Transverse colon (tissue), 4 donors: ENCODE data around the gene MSMB. TPM values are rescaled to one million over a fixed set of nuclear protein-coding genes. Genes with fewer than 3 reads are reported as not detected.
A peak's percentile ranks its signal among the peaks of the same experiment; 100 is the strongest.

Source experiments
- DNase-seq: peaks from one replicate; pipeline ENCODE4 v3.0.0-alpha.2; 2019
- H3K27ac ChIP-seq, 4 donors: fragments of 200-600 bp; sonication (generic); 2 replicates each; pipeline ENCODE4 v1.5.1; 2016 to 2018; ENCODE audit warnings: inconsistent platforms in 4 of 4
- H3K27me3 ChIP-seq: fragments of 200-600 bp; sonication (generic); 2 replicates; pipeline ENCODE4 v1.5.1; 2017; ENCODE audit warnings: inconsistent platforms
- H3K36me3 ChIP-seq, 4 donors: fragments of 200-600 bp; sonication (generic); 2 replicates each; pipeline ENCODE4 v1.5.1; 2017 to 2019; ENCODE audit warnings: inconsistent platforms in 4 of 4
- H3K4me1 ChIP-seq, 4 donors: fragments of 200-600 bp; sonication (generic); 2 replicates each; pipeline ENCODE4 v1.5.1; 2017 to 2020; ENCODE audit warnings: inconsistent platforms in 4 of 4
- H3K4me3 ChIP-seq, 4 donors: fragments of 200-600 bp; sonication (generic); 1 replicate in 1 of 4; 2 replicates in 3 of 4; pipeline versions ENCODE4 v1.5.1 to v1.6.1; 2017 to 2019; ENCODE audit warnings: inconsistent platforms in 4 of 4
- H3K9me3 ChIP-seq, 2 donors: fragments of 200-600 bp; sonication (generic); 2 replicates each; pipeline ENCODE4 v1.5.1; 2017 to 2019; ENCODE audit warnings: inconsistent platforms in 2 of 2
- EP300 ChIP-seq: sonication (generic); formaldehyde crosslinking; IDR thresholded peaks from one replicate; pipeline ENCODE4 v1.6.1; 2017; ENCODE audit warnings: antibody characterized with exemption, low read depth
- POLR2A ChIP-seq: fragments of 450-650 bp; IDR thresholded peaks from one replicate; pipeline ENCODE4 v1.6.1; 2016; ENCODE audit warnings: antibody characterized with exemption, mild to moderate bottlenecking, moderate library complexity
- POLR2AphosphoS5 ChIP-seq, 3 donors: sonication (generic); formaldehyde crosslinking; IDR thresholded peaks; one replicate each; pipeline ENCODE4 v1.6.1; 2016; ENCODE audit warnings: antibody characterized with exemption in 3 of 3
- WGBS, 2 donors: methylation state at CpG; one replicate each; pipeline ENCODE4 v1.1.5; 2018; ENCODE audit warnings: low coverage in 1 of 2; 5-methylcytosine and 5-hydroxymethylcytosine counted together
- in situ Hi-C, 4 donors: fragments of 200-750 bp; cut with MboI; loops; one replicate each; pipeline versions ENCODE4 v1.15.0 to v1.15.1; 2017; ENCODE audit warnings: low sequenced_read_pairs in 3 of 4, low pct_ligation_motif_present in 1 of 4, low pct_unique_long_range_greater_than_20kb in 1 of 4
- intact Hi-C: fragments of 100-400 bp; cut with DNase I; formaldehyde crosslinking; loops from one replicate; pipeline ENCODE4 v1.15.1; 2023; ENCODE audit warnings: low total_unique reads
- total RNA-seq, 4 donors: library from RNA; depleted of rRNA; stranded (reverse); fragments of >200 nt; gene quantifications; one replicate each; pipeline ENCODE4 v1.1.0, GENCODE V29; 2016
- TF ChIP-seq, protein P1 (sequence below), 5 experiments: fragments of 200-600 bp in 3 of 5; fragments of 450-650 bp in 2 of 5; sonication (generic) in 3 of 5; IDR thresholded peaks; 1 replicate in 2 of 5; 2 replicates in 3 of 5; pipeline ENCODE4 v1.5.1; 2016 to 2017; ENCODE audit warnings: antibody characterized with exemption in 5 of 5, inconsistent platforms in 3 of 5, mild to moderate bottlenecking in 2 of 5, moderate library complexity in 1 of 5

Gene MSMB
- total RNA-seq, 4 donors from 2014 or later = not detected

DNA sequence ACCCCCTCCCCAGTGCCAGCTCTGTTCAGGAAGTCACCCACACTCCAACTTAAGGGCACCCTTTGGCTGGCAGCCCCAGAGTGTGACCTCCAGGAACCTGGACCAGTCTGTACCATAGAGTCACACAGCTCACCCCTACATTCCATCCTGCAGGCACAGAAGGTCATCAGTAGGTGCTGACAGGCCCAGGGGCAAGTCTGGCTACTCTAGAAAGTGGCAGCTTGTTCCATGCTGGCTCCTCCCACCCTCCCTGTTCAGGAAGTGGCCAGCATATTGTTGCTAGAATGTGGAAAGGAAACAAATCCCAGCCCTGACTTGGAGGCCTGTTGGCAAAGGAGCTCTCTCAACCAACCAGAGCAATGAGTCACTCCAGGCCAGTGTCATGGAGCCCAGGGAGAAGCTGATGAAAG lies 12.5 kb downstream of the MSMB start:
- TF ChIP-seq, protein P1, sequence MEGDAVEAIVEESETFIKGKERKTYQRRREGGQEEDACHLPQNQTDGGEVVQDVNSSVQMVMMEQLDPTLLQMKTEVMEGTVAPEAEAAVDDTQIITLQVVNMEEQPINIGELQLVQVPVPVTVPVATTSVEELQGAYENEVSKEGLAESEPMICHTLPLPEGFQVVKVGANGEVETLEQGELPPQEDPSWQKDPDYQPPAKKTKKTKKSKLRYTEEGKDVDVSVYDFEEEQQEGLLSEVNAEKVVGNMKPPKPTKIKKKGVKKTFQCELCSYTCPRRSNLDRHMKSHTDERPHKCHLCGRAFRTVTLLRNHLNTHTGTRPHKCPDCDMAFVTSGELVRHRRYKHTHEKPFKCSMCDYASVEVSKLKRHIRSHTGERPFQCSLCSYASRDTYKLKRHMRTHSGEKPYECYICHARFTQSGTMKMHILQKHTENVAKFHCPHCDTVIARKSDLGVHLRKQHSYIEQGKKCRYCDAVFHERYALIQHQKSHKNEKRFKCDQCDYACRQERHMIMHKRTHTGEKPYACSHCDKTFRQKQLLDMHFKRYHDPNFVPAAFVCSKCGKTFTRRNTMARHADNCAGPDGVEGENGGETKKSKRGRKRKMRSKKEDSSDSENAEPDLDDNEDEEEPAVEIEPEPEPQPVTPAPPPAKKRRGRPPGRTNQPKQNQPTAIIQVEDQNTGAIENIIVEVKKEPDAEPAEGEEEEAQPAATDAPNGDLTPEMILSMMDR (IDR thresholded peaks at IDR 0.05) = no peak
- TF ChIP-seq POLR2A (no peak), POLR2AphosphoS5 (IDR thresholded peaks at IDR 0.05) (no peak), EP300 (no peak)
- Histone ChIP-seq H3K27me3 (no peaks in the 10 kb centered on the region), H3K9me3 (no peaks in the 10 kb centered on the region), H3K4me1 (peaks cover 0 to 17% (median 12%) of the 10 kb centered on the region in 4 donors), H3K4me3 (no peak overlapping the region), H3K36me3 (no peaks in the 10 kb centered on the region), H3K27ac (no peak overlapping the region)
- in situ Hi-C loops = no loop called here
- DNase-seq = no peak
- intact Hi-C loops = no loop called here

DNA sequence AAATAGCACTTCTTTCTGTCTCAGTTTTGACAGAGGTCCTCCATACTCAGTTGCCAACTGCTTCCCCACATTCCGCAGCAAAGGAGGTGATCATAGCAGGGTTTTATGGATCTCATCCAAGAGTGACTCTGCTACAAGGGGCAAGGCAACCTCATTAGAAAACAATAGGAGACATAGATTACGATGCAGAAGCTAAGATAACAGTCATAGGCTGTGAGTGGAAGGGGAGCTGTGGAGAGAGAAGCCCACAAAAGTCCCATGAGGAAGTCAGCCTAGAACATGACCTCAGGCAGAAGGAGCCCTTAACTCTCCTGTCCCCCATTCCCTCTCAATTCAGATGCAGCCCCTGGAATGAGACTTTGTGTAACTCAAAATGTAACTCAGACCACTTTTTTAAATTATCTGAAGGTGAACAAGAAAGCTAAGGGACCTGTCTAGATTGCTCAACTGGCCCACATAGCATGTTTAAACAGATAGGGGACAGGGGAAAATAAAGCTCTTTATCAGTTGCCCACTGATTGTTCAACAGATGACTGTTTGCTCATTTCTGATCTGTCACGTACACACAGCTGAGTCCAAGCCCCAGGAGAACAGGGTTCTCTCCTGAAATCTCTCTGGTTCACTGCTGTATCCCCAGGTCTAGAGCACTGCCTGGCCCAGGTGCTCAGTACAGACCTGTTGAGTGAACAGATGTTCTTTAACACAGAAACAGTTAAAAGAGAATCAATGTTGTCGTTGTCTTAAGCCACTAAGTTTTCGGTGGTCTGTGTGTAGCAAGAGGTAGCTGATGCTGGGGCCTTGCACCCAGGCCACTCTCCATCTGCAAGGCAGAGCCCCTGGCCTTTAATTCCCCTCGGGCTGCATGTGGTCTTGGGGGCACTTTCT lies 14.2 kb downstream of the MSMB start:
- Histone ChIP-seq H3K36me3 (no peaks in the 10 kb centered on the region), H3K27me3 (no peaks in the 10 kb centered on the region), H3K4me3 (no peak overlapping the region), H3K4me1 (peaks cover 3 to 31% (median 27%) of the 10 kb centered on the region in 4 donors), H3K9me3 (no peaks in the 10 kb centered on the region), H3K27ac (no peak overlapping the region)
- DNase-seq = no peak
- TF ChIP-seq EP300 (no peak), POLR2A (no peak), POLR2AphosphoS5 (IDR thresholded peaks at IDR 0.05) (no peak)
- TF ChIP-seq, protein P1 (IDR thresholded peaks at IDR 0.05) = no peak
- WGBS, 2 donors = 73 to 84% methylated on average over 3 to 6 of the region's 6 CpGs
- in situ Hi-C loops = no loop called here
- intact Hi-C loops = no loop called here

DNA sequence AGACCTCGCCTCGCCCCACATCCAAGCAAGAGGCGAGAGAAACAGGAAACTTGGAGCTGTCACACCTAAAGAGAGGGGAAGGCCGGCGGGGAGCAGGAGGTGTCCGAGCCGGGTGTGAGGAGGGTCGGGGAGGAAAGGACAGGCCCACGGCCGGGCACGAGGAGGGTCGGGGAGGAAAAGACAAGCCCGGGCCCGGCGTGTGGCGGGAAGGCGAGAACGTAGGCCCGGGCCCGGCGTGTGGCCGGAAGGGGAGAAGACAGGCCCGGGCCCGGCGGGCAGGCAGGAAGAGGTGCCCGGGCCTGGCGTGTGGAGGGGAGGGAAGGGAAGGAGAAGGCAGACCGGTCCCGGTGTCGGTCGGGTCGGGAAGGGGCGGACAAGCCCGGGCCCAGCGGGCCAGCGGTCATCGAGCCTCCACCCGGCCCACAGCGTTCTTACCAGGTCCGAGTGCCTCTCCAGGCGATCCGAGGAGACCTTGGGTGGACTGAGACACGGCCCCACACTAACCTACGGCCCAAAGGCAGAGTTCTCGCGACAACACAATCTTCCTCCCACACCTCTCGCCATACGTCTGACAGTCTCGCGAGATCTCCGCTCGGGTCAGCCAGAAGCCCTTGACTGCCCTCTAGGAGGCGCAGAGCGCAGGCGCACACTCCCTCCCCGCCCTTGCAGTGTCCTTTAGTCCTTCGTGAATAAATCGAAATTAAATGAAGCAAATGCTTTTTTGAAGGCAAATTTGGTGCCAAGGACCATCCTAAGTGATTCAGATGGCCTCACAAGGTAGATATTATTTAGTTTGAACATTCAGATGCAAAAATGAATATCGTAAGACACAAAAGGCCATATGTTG lies 15.8 kb downstream of the MSMB start, which contains the start of gene NCOA4:
TSS of gene NCOA4 (minus strand) at position 533 of the 847 bp plus-strand sequence. CDS start 13,943 bp downstream, outside the sequence.
- Histone ChIP-seq H3K4me1 (peaks cover 16 to 47% (median 42%) of the 10 kb centered on the region in 4 donors), H3K9me3 (no peaks in the 10 kb centered on the region), H3K4me3 (peak within 1 kb of the TSS; percentile 68 to 92 (median 80)), H3K36me3 (no peaks in the 10 kb centered on the region), H3K27ac (peak within 1 kb of the TSS; percentile 90 to 96 (median 95)), H3K27me3 (no peaks in the 10 kb centered on the region)
- intact Hi-C loops = no loop called here
- in situ Hi-C loops = no loop called here
- peak; percentile 98 for DNase-seq
- TF ChIP-seq EP300 (no peak), POLR2A (peak; percentile 93), POLR2AphosphoS5 (IDR thresholded peaks at IDR 0.05) (peak; percentile 89 to 96 (median 93))
- TF ChIP-seq, protein P1 (IDR thresholded peaks at IDR 0.05) = peak; percentile 53 to 86 (median 74)
- 2% methylated on average over 15 to 55 of the region's 59 CpGs for WGBS, 2 donors
